GM23338 (cell line): ENCODE results near the gene CDK17. TPM values are rescaled to one million over a fixed set of nuclear protein-coding genes. Genes with fewer than 3 reads are reported as not detected.

Experiments
- ATAC-seq: fragments of 200-7000 bp; cut with Tn5 transposase; 3 replicates; pipeline ENCODE4 v1.9.1; 2020
- DNase-seq: peaks from one replicate; pipeline ENCODE4 v3.0.0-alpha.2; 2015; ENCODE audit warnings: low spot score
- H2AFZ ChIP-seq: fragments of 200-600 bp; sonication (generic); 2 replicates; pipeline ENCODE4 v1.8.0; 2016; ENCODE audit warnings: antibody characterized with exemption, mild to moderate bottlenecking, moderate library complexity
- H3F3A ChIP-seq: fragments of 200-600 bp; sonication (generic); replicated peaks from 2 replicates; pipeline ENCODE4 v1.8.0; 2017; ENCODE audit warnings: antibody characterized with exemption, mixed run types, low read depth
- H3K27ac ChIP-seq: fragments of 200-600 bp; sonication (generic); 2 replicates; pipeline ENCODE4 v1.6.1; 2016; ENCODE audit warnings: low read depth
- H3K27me3 ChIP-seq: fragments of 200-600 bp; sonication (generic); 2 replicates; pipeline ENCODE4 v1.8.0; 2016; ENCODE audit warnings: mild to moderate bottlenecking, mixed run types, moderate library complexity; ENCODE audit not compliant: insufficient read depth
- H3K36me3 ChIP-seq: fragments of 200-600 bp; sonication (generic); 2 replicates; pipeline ENCODE4 v1.8.0; 2016; ENCODE audit warnings: mild to moderate bottlenecking; ENCODE audit not compliant: insufficient read depth
- H3K4me1 ChIP-seq: fragments of 200-600 bp; sonication (generic); 2 replicates; pipeline ENCODE4 v1.8.0; 2016; ENCODE audit warnings: mild to moderate bottlenecking, moderate library complexity; ENCODE audit not compliant: insufficient read depth
- H3K4me2 ChIP-seq: fragments of 200-600 bp; sonication (generic); 2 replicates; pipeline ENCODE4 v1.7.1; 2017; ENCODE audit warnings: mixed run types
- H3K4me3 ChIP-seq: fragments of 200-600 bp; sonication (generic); 2 replicates; pipeline ENCODE4 v1.6.1; 2016; ENCODE audit warnings: mixed run types
- H3K79me2 ChIP-seq: fragments of 200-600 bp; sonication (generic); replicated peaks from 2 replicates; pipeline ENCODE4 v1.8.0; 2017; ENCODE audit warnings: mild to moderate bottlenecking; ENCODE audit not compliant: insufficient read depth
- H3K9me2 ChIP-seq: fragments of 200-600 bp; sonication (generic); 2 replicates; pipeline ENCODE4 v1.8.0; 2017; ENCODE audit not compliant: insufficient read depth
- H4K20me1 ChIP-seq: fragments of 200-600 bp; sonication (generic); replicated peaks from 2 replicates; pipeline ENCODE4 v1.8.0; 2017; ENCODE audit warnings: mild to moderate bottlenecking; ENCODE audit not compliant: insufficient read depth
- H3K27ac Mint-ChIP-seq: 2 replicates; pipeline ENCODE4 v1.8.0; 2020; ENCODE audit warnings: inconsistent platforms, mild to moderate bottlenecking, moderate library complexity, mixed read lengths
- H3K27me3 Mint-ChIP-seq: 3 replicates; pipeline ENCODE4 v1.8.0; 2022; ENCODE audit warnings: low read depth, mild to moderate bottlenecking, moderate library complexity, mixed read lengths, inconsistent platforms; ENCODE audit not compliant: insufficient read depth, poor library complexity
- H3K36me3 Mint-ChIP-seq: 3 replicates; pipeline ENCODE4 v1.8.0; 2021; ENCODE audit warnings: low read depth, mild to moderate bottlenecking, inconsistent platforms, moderate library complexity, mixed read lengths
- H3K4me1 Mint-ChIP-seq: 3 replicates; pipeline ENCODE4 v1.8.0; 2020; ENCODE audit warnings: mild to moderate bottlenecking, inconsistent platforms, mixed read lengths
- H3K4me3 Mint-ChIP-seq: 3 replicates; pipeline ENCODE4 v1.8.0; 2021; ENCODE audit warnings: moderate library complexity, mild to moderate bottlenecking, inconsistent platforms, mixed read lengths
- H3K9me3 Mint-ChIP-seq: 3 replicates; pipeline ENCODE4 v1.8.0; 2020; ENCODE audit warnings: moderate library complexity, mild to moderate bottlenecking, inconsistent platforms, mixed read lengths
- EZH2phosphoT487 ChIP-seq: fragments of 200-600 bp; sonication (generic); IDR thresholded peaks from one replicate; pipeline ENCODE4 v1.8.1; 2018; ENCODE audit warnings: antibody characterized with exemption; ENCODE audit not compliant: unreplicated experiment
- JUNB ChIP-seq: IDR thresholded peaks from one replicate; pipeline ENCODE4 v1.6.1; 2016; ENCODE audit warnings: antibody characterized with exemption; ENCODE audit not compliant: unreplicated experiment
- NANOG ChIP-seq: IDR thresholded peaks from 2 replicates; pipeline ENCODE4 v1.6.1; 2016; ENCODE audit warnings: antibody characterized with exemption, borderline replicate concordance
- POLR2AphosphoS5 ChIP-seq: IDR thresholded peaks from 2 replicates; pipeline ENCODE4 v1.6.1; 2016; ENCODE audit warnings: antibody characterized with exemption, low read depth
- ZNF114 ChIP-seq: fragments of 250-450 bp; sonication (Bioruptor Pico); IDR thresholded peaks from 2 replicates; pipeline ENCODE4 v1.5.0; 2020; ENCODE audit warnings: mild to moderate bottlenecking, moderate library complexity
- ZNF331 ChIP-seq: fragments of 250-450 bp; sonication (Bioruptor Pico); IDR thresholded peaks from 2 replicates; pipeline ENCODE4 v1.5.0; 2020; ENCODE audit warnings: low read depth, mild to moderate bottlenecking, moderate library complexity
- ZNF462 ChIP-seq: fragments of 250-450 bp; sonication (Bioruptor Pico); IDR thresholded peaks from 2 replicates; pipeline ENCODE4 v1.5.0; 2020; ENCODE audit warnings: mild to moderate bottlenecking, moderate library complexity
- polyA plus RNA-seq: library from polyadenylated mRNA; unstranded; fragments of >200 nt; fragmentation: Nextera tagmentation; extraction: Ambion mirVana; gene quantifications from 2 replicates; pipeline ENCODE4 v1.2.1, GENCODE V29; 2016
- total RNA-seq: library from RNA; depleted of rRNA; stranded (reverse); fragments of >200 nt; shearing (Covaris generic); gene quantifications from 2 replicates; pipeline ENCODE4 v1.2.3, GENCODE V29; 2014
- TF ChIP-seq, protein P1 (sequence below), 2 experiments: fragments of 200-600 bp in 1 of 2; sonication (generic) in 1 of 2; conservative IDR thresholded peaks; 2 replicates each; pipeline versions ENCODE4 v1.5.1 to v1.6.1; 2016 to 2017; ENCODE audit warnings: antibody characterized with exemption in 2 of 2, low read depth in 2 of 2, mild to moderate bottlenecking in 2 of 2, moderate library complexity in 1 of 2

Gene CDK17
- total and polyA plus RNA-seq, 2 experiments from 2014 or later: 7.6 to 34.2 TPM

- TF ChIP-seq, protein P1, sequence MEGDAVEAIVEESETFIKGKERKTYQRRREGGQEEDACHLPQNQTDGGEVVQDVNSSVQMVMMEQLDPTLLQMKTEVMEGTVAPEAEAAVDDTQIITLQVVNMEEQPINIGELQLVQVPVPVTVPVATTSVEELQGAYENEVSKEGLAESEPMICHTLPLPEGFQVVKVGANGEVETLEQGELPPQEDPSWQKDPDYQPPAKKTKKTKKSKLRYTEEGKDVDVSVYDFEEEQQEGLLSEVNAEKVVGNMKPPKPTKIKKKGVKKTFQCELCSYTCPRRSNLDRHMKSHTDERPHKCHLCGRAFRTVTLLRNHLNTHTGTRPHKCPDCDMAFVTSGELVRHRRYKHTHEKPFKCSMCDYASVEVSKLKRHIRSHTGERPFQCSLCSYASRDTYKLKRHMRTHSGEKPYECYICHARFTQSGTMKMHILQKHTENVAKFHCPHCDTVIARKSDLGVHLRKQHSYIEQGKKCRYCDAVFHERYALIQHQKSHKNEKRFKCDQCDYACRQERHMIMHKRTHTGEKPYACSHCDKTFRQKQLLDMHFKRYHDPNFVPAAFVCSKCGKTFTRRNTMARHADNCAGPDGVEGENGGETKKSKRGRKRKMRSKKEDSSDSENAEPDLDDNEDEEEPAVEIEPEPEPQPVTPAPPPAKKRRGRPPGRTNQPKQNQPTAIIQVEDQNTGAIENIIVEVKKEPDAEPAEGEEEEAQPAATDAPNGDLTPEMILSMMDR (conservative IDR thresholded peaks at IDR 0.05; ENCODE audit: low read depth in 2 of 2): no peak
- no peak for TF ChIP-seq EZH2phosphoT487
- no peak for TF ChIP-seq JUNB
- no peak for TF ChIP-seq POLR2AphosphoS5
- TF ChIP-seq ZNF462 (CRISPR knock-in tag): no peak
- no peak for TF ChIP-seq ZNF114 (CRISPR knock-in tag)
- TF ChIP-seq ZNF331 (CRISPR knock-in tag): no peak
- TF ChIP-seq NANOG: no peak
Observed at GRCh38 chr12:96314723-96315122, 85.5 kb downstream of the CDK17 start (continued).

- ATAC-seq: no peak
- Mint-ChIP-seq H3K27ac (no peak overlapping the region), H3K27me3 (peaks cover 2% of the 10 kb centered on the region), H3K9me3 (peaks cover 3% of the 10 kb centered on the region; the same call in 1 of the 3 replicates), H3K36me3 (peaks cover 3% of the 10 kb centered on the region; the same call in 2 of the 3 replicates), H3K4me1 (peaks cover 7% of the 10 kb centered on the region; the same call in 2 of the 3 replicates), H3K4me3 (no peak overlapping the region)
- Histone ChIP-seq H3K36me3 (no peaks in the 10 kb centered on the region), H3K27me3 (no peaks in the 10 kb centered on the region), H3K79me2 (no peaks in the 10 kb centered on the region; the same call in 1 of the 2 replicates), H3K4me1 (no peaks in the 10 kb centered on the region), H3F3A (no peaks in the 10 kb centered on the region), H3K9me2 (no peaks in the 10 kb centered on the region), H2AFZ (no peak overlapping the region), H4K20me1 (no peaks in the 10 kb centered on the region), H3K4me3 (no peak overlapping the region), H3K27ac (no peak overlapping the region), H3K4me2 (no peak overlapping the region)
- no peak for DNase-seq
- no peak for TF ChIP-seq ZNF331 (CRISPR knock-in tag)
- no peak for TF ChIP-seq POLR2AphosphoS5
- TF ChIP-seq, protein P1 (conservative IDR thresholded peaks at IDR 0.05; ENCODE audit: low read depth in 2 of 2): no peak
- TF ChIP-seq NANOG: no peak
Observed at GRCh38 chr12:96313606-96314005, 86.6 kb downstream of the CDK17 start.
